Measurements from ENCODE around the gene MRPS27.
A peak's percentile ranks its signal among the peaks of the same experiment; 100 is the strongest.
"Not testable (repeated sequence)": the region's sequence is repeated elsewhere in the genome, so short reads cannot be mapped to it uniquely, and the experiment has no call there.

MRPS27 gene

DNA sequence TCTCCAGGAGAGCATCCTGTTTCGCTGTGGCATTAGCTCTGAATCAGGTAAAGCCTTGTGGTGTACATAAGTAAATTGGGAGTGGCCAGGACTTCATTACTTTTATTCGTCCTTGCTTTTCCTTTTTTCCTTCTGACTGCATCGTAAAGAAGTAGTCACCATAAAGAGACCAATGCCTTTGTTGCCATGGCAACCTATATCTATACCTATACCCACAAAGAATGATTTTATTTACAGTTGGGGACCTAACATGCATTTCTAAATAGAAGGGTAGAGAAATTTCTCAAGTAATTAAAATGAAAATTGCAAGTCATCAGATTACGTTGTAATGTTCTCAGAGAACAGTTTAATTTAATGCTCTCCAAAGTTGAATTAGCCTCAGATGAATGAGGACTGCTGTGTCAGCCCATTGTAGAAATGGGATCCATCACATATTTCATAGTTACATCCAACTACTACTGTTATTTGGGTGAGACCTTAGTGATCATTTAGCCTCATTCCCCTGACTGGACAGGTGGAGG is 18.7 kb upstream of the MRPS27 start:
- no peaks in the 10 kb centered on the region for H3K4me1 ChIP-seq
- H3K27ac ChIP-seq = no peak overlapping the region
- no peak overlapping the region for H3K4me2 ChIP-seq
- peaks cover 60 to 97% (median 83%) of the 10 kb centered on the region in 11 experiments for H3K36me3 ChIP-seq
- no peak overlapping the region for H3K4me3 ChIP-seq
- no peak for TF ChIP-seq Cebpa-rat (IDR thresholded peaks at IDR 0.05)
- no peaks in the 10 kb centered on the region for H3K27me3 ChIP-seq
- no peak overlapping the region for H3K9ac ChIP-seq
- peaks cover 0 to under 1% (median 0%) of the 10 kb centered on the region in 11 experiments; a peak in 1 of 22 replicates for H3K9me3 ChIP-seq (replicated peaks in 1 of 11)
- no peaks in the 10 kb centered on the region for H4K20me1 ChIP-seq

DNA sequence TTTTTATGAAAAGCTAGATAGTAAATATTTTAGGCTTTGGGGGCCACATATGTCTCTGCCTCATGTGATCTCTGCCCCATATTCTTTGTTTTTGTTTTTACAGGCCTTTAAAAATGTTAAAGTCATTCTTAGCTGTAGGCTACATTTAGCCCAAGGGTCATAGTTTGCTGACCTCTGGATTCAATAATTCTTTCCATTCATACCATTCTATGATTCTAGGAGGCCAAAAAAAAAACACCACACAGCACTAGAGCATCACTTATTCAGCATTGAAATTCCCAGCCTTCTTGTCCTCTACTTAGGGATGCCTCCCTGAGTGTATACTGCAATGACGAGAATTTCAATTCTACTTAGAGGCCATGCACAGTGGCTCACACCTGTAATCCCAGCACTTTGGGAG is 17.1 kb upstream of the MRPS27 start:
- Histone ChIP-seq H4K20me1 (no peaks in the 10 kb centered on the region), H3K36me3 (peaks cover 53 to 94% (median 80%) of the 10 kb centered on the region in 11 experiments), H3K9me3 (replicated peaks in 1 of 11) (no peaks in the 10 kb centered on the region), H3K4me1 (no peaks in the 10 kb centered on the region), H3K4me3 (no peak overlapping the region), H3K4me2 (no peak overlapping the region), H3K9ac (no peak overlapping the region), H3K27ac (no peak overlapping the region), H3K27me3 (no peaks in the 10 kb centered on the region)
- TF ChIP-seq Cebpa-rat (IDR thresholded peaks at IDR 0.05) = no peak

DNA sequence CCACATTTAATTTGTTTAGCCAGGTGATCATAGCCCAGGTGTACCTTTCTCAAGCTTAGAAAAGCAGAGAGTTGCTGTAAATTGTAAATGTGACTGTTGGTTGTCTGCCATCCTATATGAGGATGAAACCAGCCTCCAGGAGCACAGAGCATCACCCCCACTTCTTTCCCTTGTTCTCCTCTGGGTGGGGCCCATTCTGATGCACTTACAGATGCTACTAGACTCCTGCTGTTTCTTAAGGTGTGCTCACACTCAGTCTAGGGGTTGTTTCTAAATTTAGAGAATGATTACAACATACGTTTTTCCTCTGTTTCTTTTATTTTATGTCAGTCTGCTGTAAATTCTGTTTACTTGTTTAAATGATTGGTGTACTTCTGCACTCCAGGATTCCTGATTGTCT is 10.7 kb upstream of the MRPS27 start:
- H3K4me3 ChIP-seq = no peak overlapping the region
- H3K9me3 ChIP-seq (replicated peaks in 1 of 11) = no peaks in the 10 kb centered on the region
- peaks cover 59 to 98% (median 78%) of the 10 kb centered on the region in 11 experiments for H3K36me3 ChIP-seq
- no peaks in the 10 kb centered on the region for H4K20me1 ChIP-seq
- no peak overlapping the region for H3K9ac ChIP-seq
- no peak overlapping the region for H3K27ac ChIP-seq
- no peak for TF ChIP-seq Cebpa-rat (IDR thresholded peaks at IDR 0.05)
- H3K4me2 ChIP-seq = no peak overlapping the region
- no peaks in the 10 kb centered on the region for H3K27me3 ChIP-seq
- H3K4me1 ChIP-seq = no peaks in the 10 kb centered on the region; a peak in 1 of 20 replicates

DNA sequence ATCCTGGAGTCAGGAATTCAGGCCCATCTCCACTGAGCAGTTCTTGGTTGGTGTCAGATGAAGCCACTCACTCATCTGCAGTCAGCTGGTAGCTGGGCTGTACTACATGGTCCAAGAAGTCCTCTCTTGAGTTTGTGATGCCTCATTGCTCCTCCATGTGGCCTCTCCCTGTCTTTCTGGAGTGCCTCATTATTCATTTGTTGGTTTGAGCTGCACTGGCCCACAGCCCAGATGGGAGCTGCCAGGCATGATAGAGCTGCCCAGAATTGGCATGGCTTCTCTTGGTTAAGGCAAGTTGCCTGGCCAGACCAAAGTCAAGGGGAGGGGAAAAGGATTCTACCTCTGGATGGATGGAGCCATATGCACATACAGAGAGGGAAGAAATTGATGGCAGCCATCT is 8.1 kb upstream of the MRPS27 start:
- Histone ChIP-seq H3K27me3 (no peaks in the 10 kb centered on the region), H3K9ac (no peak overlapping the region), H3K27ac (no peak overlapping the region), H4K20me1 (no peaks in the 10 kb centered on the region), H3K4me2 (no peak overlapping the region), H3K9me3 (replicated peaks in 1 of 11) (no peaks in the 10 kb centered on the region), H3K4me1 (no peaks in the 10 kb centered on the region; a peak in 1 of 20 replicates), H3K4me3 (no peak overlapping the region), H3K36me3 (peaks cover 73 to 98% (median 88%) of the 10 kb centered on the region in 11 experiments)
- TF ChIP-seq Cebpa-rat (IDR thresholded peaks at IDR 0.05) = no peak

DNA sequence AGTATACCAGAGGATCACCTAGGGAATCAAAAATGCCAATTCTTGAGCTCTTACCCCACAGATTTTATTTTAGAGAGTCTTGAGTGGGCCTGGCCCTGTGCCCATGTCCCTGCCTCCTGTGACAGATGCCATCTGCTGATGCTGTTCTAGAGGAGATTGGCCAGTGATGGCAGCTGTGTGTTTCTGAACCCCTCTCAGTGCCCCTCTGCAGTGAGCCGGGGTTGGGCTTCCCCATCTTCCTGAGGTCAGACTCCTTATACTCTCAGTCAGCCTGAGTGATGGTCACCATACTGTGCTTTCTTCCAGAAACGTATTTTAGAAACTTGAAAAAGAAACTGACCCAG is 6.2 kb upstream of the MRPS27 start:
- Histone ChIP-seq H3K4me3 (no peak overlapping the region), H3K9ac (no peak overlapping the region), H3K4me1 (peaks cover 2 to 5% (median 3%) of the 10 kb centered on the region in 10 experiments; a peak in 18 of 20 replicates), H3K27me3 (no peaks in the 10 kb centered on the region), H3K36me3 (peaks cover 68 to 91% (median 78%) of the 10 kb centered on the region in 11 experiments), H3K27ac (no peak overlapping the region), H4K20me1 (no peaks in the 10 kb centered on the region), H3K9me3 (replicated peaks in 1 of 11) (no peaks in the 10 kb centered on the region), H3K4me2 (no peak overlapping the region)
- no peak for TF ChIP-seq Cebpa-rat (IDR thresholded peaks at IDR 0.05)

DNA sequence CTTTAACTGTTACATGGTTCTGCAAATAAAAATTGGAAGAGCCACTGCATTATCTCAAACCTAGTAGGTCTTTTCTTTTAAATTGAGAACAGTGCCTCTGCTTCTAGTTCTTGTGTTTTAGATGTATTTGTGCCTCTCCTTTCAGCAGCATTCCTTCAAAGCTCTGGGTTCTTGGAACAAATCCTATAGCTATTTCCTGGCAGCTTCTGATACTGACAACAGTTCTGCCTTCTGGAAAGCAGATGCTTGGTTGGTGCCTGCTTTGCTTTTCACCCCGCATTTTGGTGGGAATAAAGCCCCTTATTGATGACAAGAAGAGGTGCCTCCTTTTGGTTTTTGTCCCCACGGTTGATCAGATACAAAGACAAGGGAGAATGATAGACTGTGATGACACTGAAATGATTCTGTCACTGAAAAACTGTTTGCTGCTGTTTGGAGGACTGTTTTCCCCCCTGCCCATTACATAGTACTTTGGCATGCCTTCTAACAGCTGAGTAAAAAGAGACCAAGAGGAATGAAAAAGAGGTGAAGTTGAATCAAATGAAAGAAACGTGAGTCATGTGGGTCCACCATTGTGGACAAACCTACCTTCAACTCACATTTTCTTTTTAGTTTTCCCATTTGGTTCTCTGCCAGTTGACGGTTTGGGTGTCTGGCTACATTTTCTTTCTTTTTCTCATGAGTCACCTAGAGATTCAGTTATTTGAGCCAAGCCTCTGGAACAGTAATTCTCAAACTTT is 5.7 kb upstream of the MRPS27 start:
- TF ChIP-seq Cebpa-rat (IDR thresholded peaks at IDR 0.05) = no peak
- no peak overlapping the region for H3K27ac ChIP-seq
- peaks cover 63 to 85% (median 73%) of the 10 kb centered on the region in 11 experiments for H3K36me3 ChIP-seq
- peaks cover 7 to 10% (median 9%) of the 10 kb centered on the region in 10 experiments; a peak in 19 of 20 replicates for H3K4me1 ChIP-seq
- no peaks in the 10 kb centered on the region for H4K20me1 ChIP-seq
- no peaks in the 10 kb centered on the region for H3K9me3 ChIP-seq (replicated peaks in 1 of 11)
- no peaks in the 10 kb centered on the region for H3K27me3 ChIP-seq
- no peak overlapping the region for H3K9ac ChIP-seq
- no peak overlapping the region for H3K4me2 ChIP-seq
- H3K4me3 ChIP-seq = no peak overlapping the region

DNA sequence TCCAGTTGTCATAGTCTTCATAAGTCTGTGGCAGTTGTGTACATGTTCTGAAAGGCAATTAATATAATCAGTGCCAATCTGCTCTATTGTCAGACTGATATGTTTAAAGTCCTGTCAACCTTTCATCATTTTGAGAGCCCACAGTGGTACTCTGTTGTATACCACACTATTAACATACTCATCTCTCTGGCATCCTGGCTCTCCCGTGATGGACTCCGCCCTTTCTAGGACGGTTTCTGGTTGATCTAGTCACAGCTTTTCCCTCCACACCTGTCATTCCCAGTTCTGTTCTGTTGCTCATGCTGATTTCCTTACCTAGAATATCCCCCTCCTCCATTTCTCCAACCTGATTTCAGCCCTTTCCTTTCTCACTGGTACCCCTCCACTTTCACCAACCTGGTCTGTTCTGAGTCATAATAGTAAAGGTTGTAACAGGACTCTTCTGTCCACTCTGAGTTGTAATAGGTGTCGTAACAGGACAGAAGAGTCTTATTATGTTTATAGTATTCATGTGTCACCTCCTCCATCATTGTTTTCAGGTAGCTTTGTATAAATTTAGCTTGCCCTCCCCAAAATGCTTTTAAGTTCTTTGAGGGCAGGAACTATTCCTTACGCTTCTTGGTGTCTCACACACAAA is 4.3 kb upstream of the MRPS27 start:
- TF ChIP-seq Cebpa-rat (IDR thresholded peaks at IDR 0.05) = no peak
- Histone ChIP-seq H3K27ac (no peak overlapping the region), H3K4me2 (no peak overlapping the region), H3K9ac (no peak overlapping the region), H3K4me1 (peaks cover 10 to 14% (median 12%) of the 10 kb centered on the region in 10 experiments), H3K4me3 (no peak overlapping the region), H4K20me1 (no peaks in the 10 kb centered on the region), H3K9me3 (replicated peaks in 1 of 11) (no peaks in the 10 kb centered on the region), H3K36me3 (peaks cover 49 to 71% (median 59%) of the 10 kb centered on the region in 11 experiments), H3K27me3 (no peaks in the 10 kb centered on the region)

DNA sequence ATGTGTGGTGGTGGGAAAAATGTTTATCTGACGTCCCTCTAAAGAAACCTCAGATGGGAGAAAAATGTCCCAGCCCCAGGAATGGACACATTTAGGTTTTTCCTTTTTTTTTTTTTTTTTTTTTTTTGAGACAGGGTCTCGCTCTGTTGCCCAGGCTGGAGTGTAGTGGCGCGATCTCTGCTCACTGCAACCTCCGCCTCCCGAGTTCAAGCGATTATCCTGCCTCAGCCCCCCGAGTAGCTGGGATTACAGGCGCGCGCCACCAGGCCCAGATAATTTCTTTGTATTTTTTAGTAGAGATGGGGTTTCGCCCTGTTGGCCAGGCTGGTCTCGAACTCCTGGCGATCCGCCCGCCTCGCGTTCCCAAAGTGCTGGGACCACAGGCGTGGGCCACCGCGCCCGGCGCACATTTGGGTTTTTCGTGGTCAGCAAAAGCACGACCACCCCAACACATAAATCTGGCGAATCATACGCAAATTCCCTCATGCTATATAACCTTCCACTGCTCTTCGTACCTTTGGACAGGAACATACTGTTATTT is 535 bp downstream of the MRPS27 start:
- H3K27me3 ChIP-seq; H3K9me3 ChIP-seq (replicated peaks in 1 of 11): not testable (repeated sequence)
- peaks cover 22 to 64% (median 43%) of the 10 kb centered on the region in 11 experiments; a peak in 21 of 22 replicates for H3K36me3 ChIP-seq
- H3K27ac ChIP-seq = peak overlapping the region; percentile 47 to 94 (median 85); a peak in 21 of 22 replicates
- peak overlapping the region; percentile 69 to 93 (median 89) for H3K9ac ChIP-seq
- H3K4me3 ChIP-seq = peak overlapping the region; percentile 79 to 99 (median 90)
- H3K4me2 ChIP-seq = peak overlapping the region; percentile 65 to 89 (median 73)
- peaks cover 0 to 20% (median 5%) of the 10 kb centered on the region in 11 experiments; a peak in 12 of 22 replicates for H4K20me1 ChIP-seq
- peaks cover 20 to 24% (median 23%) of the 10 kb centered on the region in 10 experiments for H3K4me1 ChIP-seq

DNA sequence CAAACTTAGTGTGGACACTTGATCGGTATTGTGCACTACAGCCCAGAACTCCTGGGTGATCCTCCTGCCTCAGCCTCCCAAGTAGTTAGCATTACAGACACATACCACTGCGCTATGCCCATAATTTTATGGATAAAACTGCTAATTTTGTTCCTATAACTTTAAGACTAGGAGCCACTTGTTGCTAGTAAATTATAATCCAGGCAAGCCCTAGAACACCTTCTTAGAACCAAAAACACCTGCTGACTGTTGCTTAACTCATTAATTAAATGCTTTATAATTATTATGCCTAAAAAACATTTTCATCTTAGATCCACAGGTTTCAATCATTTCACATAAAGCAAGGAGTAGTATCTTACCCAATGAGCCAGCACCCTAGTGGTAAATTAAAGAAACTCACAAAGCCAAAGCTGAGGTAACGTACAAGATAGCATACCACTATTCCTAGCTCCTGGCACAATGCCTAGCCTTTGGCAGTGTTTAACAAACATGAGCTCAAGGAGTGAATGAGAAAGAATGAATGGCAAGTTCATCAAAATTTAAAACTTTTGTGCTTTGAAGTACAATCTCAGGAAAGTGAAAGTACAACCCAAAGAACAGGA is 5.4 kb downstream of the MRPS27 start:
- Histone ChIP-seq H4K20me1 (peaks cover 0 to 29% (median 15%) of the 10 kb centered on the region in 11 experiments; a peak in 13 of 22 replicates), H3K4me1 (peaks cover 9 to 13% (median 12%) of the 10 kb centered on the region in 10 experiments), H3K36me3 (peaks cover 51 to 90% (median 72%) of the 10 kb centered on the region in 11 experiments), H3K9me3 (replicated peaks in 1 of 11) (no peaks in the 10 kb centered on the region), H3K4me3 (no peak overlapping the region), H3K27ac (no peak overlapping the region), H3K27me3 (no peaks in the 10 kb centered on the region), H3K9ac (no peak overlapping the region; a peak in 1 of 22 replicates), H3K4me2 (no peak overlapping the region)
- TF ChIP-seq Cebpa-rat (IDR thresholded peaks at IDR 0.05) = no peak
